WTC11 (cell line): Measurements from ENCODE around the gene CRELD1. TPM values are rescaled to one million over a fixed set of nuclear protein-coding genes. Genes with fewer than 3 reads are reported as not detected.
A peak's percentile ranks its signal among the peaks of the same experiment; 100 is the strongest.
"Not testable (repeated sequence)": the region's sequence is repeated elsewhere in the genome, so short reads cannot be mapped to it uniquely, and the experiment has no call there.

Experiments used
- ATAC-seq: fragments of 200-7000 bp; cut with Tn5 transposase; 2 replicates; pipeline ENCODE4 v1.10.0; 2021; ENCODE audit warnings: mild to moderate bottlenecking, moderate library complexity
- CTCF ChIA-PET: fragments of 300-600 bp; sonication (Branson Sonifier 250); formaldehyde crosslinking; loops from one replicate; lab custom pipeline; 2021; ENCODE audit warnings: antibody characterized with exemption; lab: Charles Lee
- POLR2A ChIA-PET: fragments of 350-600 bp; sonication (Branson Sonifier 250); formaldehyde crosslinking; loops from one replicate; lab custom pipeline; 2021; ENCODE audit warnings: antibody characterized with exemption; lab: Charles Lee
- DNase-seq: peaks from one replicate; pipeline ENCODE4 v3.0.0; 2021; ENCODE audit warnings: low spot score
- H3K27ac Mint-ChIP-seq: 2 replicates; pipeline ENCODE4 v1.8.0; 2021; ENCODE audit warnings: mixed read lengths
- H3K27me3 Mint-ChIP-seq: 2 replicates; pipeline ENCODE4 v1.8.0; 2021; ENCODE audit warnings: low read depth, mild to moderate bottlenecking, moderate library complexity, mixed read lengths
- H3K36me3 Mint-ChIP-seq: 2 replicates; pipeline ENCODE4 v1.8.0; 2021; ENCODE audit warnings: mixed read lengths
- H3K4me1 Mint-ChIP-seq: 2 replicates; pipeline ENCODE4 v1.8.0; 2022; ENCODE audit warnings: mixed read lengths
- H3K4me3 Mint-ChIP-seq: 2 replicates; pipeline ENCODE4 v1.8.0; 2021; ENCODE audit warnings: mild to moderate bottlenecking, moderate library complexity, mixed read lengths
- H3K9me3 Mint-ChIP-seq: 2 replicates; pipeline ENCODE4 v1.8.0; 2021; ENCODE audit warnings: mixed read lengths
- ATF1 ChIP-seq: sonication (generic); formaldehyde crosslinking; IDR thresholded peaks from 2 replicates; pipeline ENCODE4 v1.8.1; 2023; ENCODE audit warnings: mild to moderate bottlenecking, moderate library complexity, missing genetic modification reagents
- CREB1 ChIP-seq: sonication (generic); formaldehyde crosslinking; IDR thresholded peaks from 2 replicates; pipeline ENCODE4 v1.8.0; 2023; ENCODE audit warnings: mild to moderate bottlenecking, missing genetic modification reagents
- FOXJ3 ChIP-seq: sonication (generic); formaldehyde crosslinking; IDR thresholded peaks from 2 replicates; pipeline ENCODE4 v1.9.0; 2021; ENCODE audit warnings: missing genetic modification reagents, mild to moderate bottlenecking, borderline replicate concordance
- GTF2I ChIP-seq: fragments of 250-450 bp; sonication (Bioruptor Pico); conservative IDR thresholded peaks from 2 replicates; pipeline ENCODE4 v1.4.0; 2021; ENCODE audit warnings: mild to moderate bottlenecking
- RELA ChIP-seq: sonication (generic); formaldehyde crosslinking; IDR thresholded peaks from 2 replicates; pipeline ENCODE4 v1.8.1; 2022; ENCODE audit warnings: missing genetic modification reagents, mild to moderate bottlenecking, borderline replicate concordance
- SOX15 ChIP-seq: fragments of 250-450 bp; sonication (Bioruptor Pico); IDR thresholded peaks from 2 replicates; pipeline ENCODE4 v1.9.0; 2021; ENCODE audit warnings: mild to moderate bottlenecking
- TEAD4 ChIP-seq: sonication (generic); formaldehyde crosslinking; IDR thresholded peaks from 2 replicates; pipeline ENCODE4 v1.8.0; 2022; ENCODE audit warnings: mild to moderate bottlenecking, missing genetic modification reagents
- total RNA-seq: library from RNA; stranded (reverse); gene quantifications from 3 replicates; pipeline ENCODE4 v1.2.3, GENCODE V29; 2021
- TF ChIP-seq, protein P1 (sequence below): sonication (generic); formaldehyde crosslinking; IDR thresholded peaks from 2 replicates; pipeline ENCODE4 v1.8.0; 2022; ENCODE audit warnings: missing genetic modification reagents
- TF ChIP-seq, protein P2 (sequence below): fragments of 250-450 bp; sonication (Bioruptor Pico); conservative IDR thresholded peaks from 2 replicates; pipeline ENCODE4 v1.9.0; 2021; ENCODE audit warnings: mild to moderate bottlenecking
- TF ChIP-seq, protein P3 (sequence below): sonication (generic); formaldehyde crosslinking; IDR thresholded peaks from 2 replicates; pipeline ENCODE4 v1.8.1; 2023; ENCODE audit warnings: mild to moderate bottlenecking, moderate library complexity, missing genetic modification reagents
- TF ChIP-seq, protein P4 (sequence below): sonication (generic); formaldehyde crosslinking; IDR thresholded peaks from 2 replicates; pipeline ENCODE4 v1.8.1; 2023; ENCODE audit warnings: mild to moderate bottlenecking, missing genetic modification reagents, moderate library complexity
- TF ChIP-seq, protein P5 (sequence below): fragments of 250-450 bp; sonication (Bioruptor Pico); IDR thresholded peaks from 2 replicates; pipeline ENCODE4 v1.9.0; 2021; ENCODE audit warnings: mild to moderate bottlenecking
- TF ChIP-seq, protein P6 (sequence below): sonication (generic); formaldehyde crosslinking; IDR thresholded peaks from 2 replicates; pipeline ENCODE4 v1.8.1; 2022; ENCODE audit warnings: low read depth, mild to moderate bottlenecking, moderate library complexity, missing genetic modification reagents, borderline replicate concordance
- TF ChIP-seq, protein P7 (sequence below): sonication (generic); formaldehyde crosslinking; IDR thresholded peaks from 2 replicates; pipeline ENCODE4 v1.8.0; 2022; ENCODE audit warnings: mild to moderate bottlenecking, missing genetic modification reagents
- TF ChIP-seq, protein P8 (sequence below): sonication (generic); formaldehyde crosslinking; IDR thresholded peaks from 2 replicates; pipeline ENCODE4 v1.8.1; 2022; ENCODE audit warnings: mild to moderate bottlenecking, moderate library complexity, missing genetic modification reagents

CRELD1 gene
- total RNA-seq, 1 experiment from 2014 or later, result 18.8 TPM

DNA sequence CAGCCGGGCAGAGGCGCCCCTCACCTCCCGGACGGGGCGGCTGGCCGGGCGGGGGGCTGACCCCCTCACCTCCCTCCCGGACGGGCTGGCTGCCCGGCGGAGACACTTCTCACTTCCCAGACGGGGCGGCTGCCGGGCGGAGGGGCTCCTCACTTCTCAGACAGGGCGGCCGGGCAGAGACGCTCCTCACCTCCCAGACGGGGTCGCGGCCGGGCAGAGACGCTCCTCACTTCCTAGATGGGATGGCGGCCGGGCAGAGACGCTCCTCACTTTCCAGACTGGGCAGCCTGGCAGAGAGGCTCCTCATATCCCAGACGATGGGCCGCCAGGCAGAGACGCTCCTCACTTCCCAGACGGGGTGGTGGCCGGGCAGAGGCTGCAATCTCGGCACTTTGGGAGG, 6.3 kb downstream of the CRELD1 start:
- ATAC-seq, H3K4me1 Mint-ChIP-seq, H3K27me3 Mint-ChIP-seq, H3K9me3 Mint-ChIP-seq, CTCF ChIA-PET, POLR2A ChIA-PET, H3K27ac Mint-ChIP-seq, DNase-seq, H3K4me3 Mint-ChIP-seq: not testable (repeated sequence)
- H3K36me3 Mint-ChIP-seq, result peaks cover 34% of the 10 kb centered on the region

DNA sequence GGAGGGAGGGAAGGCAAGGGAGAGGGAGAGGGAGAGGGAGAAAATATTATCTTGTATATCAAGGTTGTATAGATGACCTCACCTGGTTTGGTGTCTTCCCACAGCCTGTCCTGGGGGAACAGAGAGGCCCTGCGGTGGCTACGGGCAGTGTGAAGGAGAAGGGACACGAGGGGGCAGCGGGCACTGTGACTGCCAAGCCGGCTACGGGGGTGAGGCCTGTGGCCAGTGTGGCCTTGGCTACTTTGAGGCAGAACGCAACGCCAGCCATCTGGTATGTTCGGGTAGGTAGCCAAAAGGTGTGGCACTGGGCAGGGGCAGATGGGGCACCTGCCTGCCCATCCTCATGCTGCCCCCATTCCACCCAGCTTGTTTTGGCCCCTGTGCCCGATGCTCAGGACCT, 7.1 kb downstream of the CRELD1 start:
- Mint-ChIP-seq H3K27ac (no peak overlapping the region), H3K4me3 (no peak overlapping the region), H3K9me3 (peaks cover 3% of the 10 kb centered on the region; the same call in 1 of the 2 replicates), H3K4me1 (peaks cover 2% of the 10 kb centered on the region; the same call in 1 of the 2 replicates), H3K36me3 (peaks cover 29% of the 10 kb centered on the region), H3K27me3 (no peaks in the 10 kb centered on the region)
- POLR2A ChIA-PET, result no interaction called here
- ATAC-seq, result no peak
- DNase-seq, result no peak
- CTCF ChIA-PET, result interaction anchor here (0.5 kb wide), 1 partner anchor 113 kb away, joined by 4 read pairs; no protein-coding TSS in a partner anchor
- TF ChIP-seq ATF1 (CRISPR knock-in tag), result no peak
- no peak for TF ChIP-seq SOX15 (CRISPR knock-in tag)
- no peak for TF ChIP-seq FOXJ3 (CRISPR knock-in tag)
- TF ChIP-seq, protein P1, sequence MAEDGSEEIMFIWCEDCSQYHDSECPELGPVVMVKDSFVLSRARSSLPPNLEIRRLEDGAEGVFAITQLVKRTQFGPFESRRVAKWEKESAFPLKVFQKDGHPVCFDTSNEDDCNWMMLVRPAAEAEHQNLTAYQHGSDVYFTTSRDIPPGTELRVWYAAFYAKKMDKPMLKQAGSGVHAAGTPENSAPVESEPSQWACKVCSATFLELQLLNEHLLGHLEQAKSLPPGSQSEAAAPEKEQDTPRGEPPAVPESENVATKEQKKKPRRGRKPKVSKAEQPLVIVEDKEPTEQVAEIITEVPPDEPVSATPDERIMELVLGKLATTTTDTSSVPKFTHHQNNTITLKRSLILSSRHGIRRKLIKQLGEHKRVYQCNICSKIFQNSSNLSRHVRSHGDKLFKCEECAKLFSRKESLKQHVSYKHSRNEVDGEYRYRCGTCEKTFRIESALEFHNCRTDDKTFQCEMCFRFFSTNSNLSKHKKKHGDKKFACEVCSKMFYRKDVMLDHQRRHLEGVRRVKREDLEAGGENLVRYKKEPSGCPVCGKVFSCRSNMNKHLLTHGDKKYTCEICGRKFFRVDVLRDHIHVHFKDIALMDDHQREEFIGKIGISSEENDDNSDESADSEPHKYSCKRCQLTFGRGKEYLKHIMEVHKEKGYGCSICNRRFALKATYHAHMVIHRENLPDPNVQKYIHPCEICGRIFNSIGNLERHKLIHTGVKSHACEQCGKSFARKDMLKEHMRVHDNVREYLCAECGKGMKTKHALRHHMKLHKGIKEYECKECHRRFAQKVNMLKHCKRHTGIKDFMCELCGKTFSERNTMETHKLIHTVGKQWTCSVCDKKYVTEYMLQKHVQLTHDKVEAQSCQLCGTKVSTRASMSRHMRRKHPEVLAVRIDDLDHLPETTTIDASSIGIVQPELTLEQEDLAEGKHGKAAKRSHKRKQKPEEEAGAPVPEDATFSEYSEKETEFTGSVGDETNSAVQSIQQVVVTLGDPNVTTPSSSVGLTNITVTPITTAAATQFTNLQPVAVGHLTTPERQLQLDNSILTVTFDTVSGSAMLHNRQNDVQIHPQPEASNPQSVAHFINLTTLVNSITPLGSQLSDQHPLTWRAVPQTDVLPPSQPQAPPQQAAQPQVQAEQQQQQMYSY (CRISPR knock-in tag), result 0 out of 2 replicates have a peak, but pooled peaks have one; percentile 11

DNA sequence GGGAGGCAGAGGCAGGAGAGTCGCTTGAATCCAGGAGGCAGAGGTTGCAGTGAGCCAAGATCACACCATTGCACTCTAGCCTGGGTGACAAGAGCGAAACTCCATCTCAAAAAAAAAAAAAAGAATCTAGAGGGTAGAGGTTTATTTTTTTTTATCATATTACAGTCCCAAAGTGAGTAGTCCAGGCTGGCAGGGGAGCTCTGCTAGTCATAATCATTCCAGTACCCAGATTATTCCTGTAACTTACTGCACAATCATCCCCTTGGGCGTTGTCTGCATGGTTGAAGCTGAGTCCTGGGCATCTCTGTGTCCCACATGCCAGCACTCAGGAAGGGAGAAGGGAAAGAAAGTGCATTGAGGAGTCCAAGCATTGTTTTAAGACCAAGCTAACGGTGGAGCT, 8.5 kb downstream of the CRELD1 start:
- H3K4me3 Mint-ChIP-seq, result no peak overlapping the region
- H3K9me3 Mint-ChIP-seq, result peaks cover 3% of the 10 kb centered on the region; the same call in 1 of the 2 replicates
- H3K27me3 Mint-ChIP-seq, result no peaks in the 10 kb centered on the region; the same call in 1 of the 2 replicates
- DNase-seq, result no peak
- no peak for ATAC-seq
- ChIA-PET POLR2A (interaction anchor here (1.2 kb wide), 1 partner anchor 9 kb away, joined by 4 read pairs; the partner anchor contains the start of gene CRELD1), CTCF (interaction anchor here (3.8 kb wide), 1 partner anchor 10 kb away, joined by 23 read pairs; the partner anchor contains the start of gene CRELD1)
- H3K4me1 Mint-ChIP-seq, result peaks cover 2% of the 10 kb centered on the region; the same call in 1 of the 2 replicates
- TF ChIP-seq TEAD4 (CRISPR knock-in tag) (no peak), GTF2I (CRISPR knock-in tag) (no peak), RELA (CRISPR knock-in tag) (no peak), CREB1 (CRISPR knock-in tag) (no peak)
- TF ChIP-seq, protein P2, sequence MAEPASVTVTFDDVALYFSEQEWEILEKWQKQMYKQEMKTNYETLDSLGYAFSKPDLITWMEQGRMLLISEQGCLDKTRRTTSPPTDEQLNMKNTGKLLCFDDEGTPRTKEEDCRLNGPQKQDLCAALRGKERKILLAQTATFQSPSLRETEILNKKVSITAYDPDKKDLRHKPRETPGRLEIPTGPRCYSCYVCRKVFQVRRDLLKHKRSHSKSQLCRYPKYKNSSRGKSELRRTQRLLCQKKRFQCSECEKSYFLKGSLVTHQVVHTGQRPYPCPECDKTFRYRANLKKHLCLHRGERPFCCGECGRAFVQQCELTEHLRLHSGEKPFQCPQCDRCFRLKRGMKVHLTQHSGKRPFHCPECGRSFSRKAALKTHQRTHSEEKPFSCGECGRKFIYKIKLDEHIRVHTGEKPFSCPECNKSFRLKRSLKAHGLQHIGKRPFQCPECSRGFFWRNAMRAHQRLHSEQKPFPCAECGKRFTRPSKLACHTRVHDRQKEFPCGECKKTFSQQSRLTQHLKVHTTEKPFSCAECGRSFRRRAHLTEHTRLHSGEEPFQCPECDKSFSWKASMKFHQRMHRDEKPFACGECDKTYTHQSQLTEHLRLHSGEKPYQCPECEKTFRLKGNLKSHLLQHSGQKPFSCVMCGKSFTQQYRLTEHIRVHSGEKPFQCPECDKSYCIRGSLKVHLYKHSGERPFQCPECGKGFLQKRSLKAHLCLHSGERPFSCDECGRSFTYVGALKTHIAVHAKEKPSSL (CRISPR knock-in tag), result no peak
- TF ChIP-seq, protein P3, sequence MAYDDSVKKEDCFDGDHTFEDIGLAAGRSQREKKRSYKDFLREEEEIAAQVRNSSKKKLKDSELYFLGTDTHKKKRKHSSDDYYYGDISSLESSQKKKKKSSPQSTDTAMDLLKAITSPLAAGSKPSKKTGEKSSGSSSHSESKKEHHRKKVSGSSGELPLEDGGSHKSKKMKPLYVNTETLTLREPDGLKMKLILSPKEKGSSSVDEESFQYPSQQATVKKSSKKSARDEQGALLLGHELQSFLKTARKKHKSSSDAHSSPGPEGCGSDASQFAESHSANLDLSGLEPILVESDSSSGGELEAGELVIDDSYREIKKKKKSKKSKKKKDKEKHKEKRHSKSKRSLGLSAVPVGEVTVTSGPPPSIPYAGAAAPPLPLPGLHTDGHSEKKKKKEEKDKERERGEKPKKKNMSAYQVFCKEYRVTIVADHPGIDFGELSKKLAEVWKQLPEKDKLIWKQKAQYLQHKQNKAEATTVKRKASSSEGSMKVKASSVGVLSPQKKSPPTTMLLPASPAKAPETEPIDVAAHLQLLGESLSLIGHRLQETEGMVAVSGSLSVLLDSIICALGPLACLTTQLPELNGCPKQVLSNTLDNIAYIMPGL, result no peak
- TF ChIP-seq, protein P4, sequence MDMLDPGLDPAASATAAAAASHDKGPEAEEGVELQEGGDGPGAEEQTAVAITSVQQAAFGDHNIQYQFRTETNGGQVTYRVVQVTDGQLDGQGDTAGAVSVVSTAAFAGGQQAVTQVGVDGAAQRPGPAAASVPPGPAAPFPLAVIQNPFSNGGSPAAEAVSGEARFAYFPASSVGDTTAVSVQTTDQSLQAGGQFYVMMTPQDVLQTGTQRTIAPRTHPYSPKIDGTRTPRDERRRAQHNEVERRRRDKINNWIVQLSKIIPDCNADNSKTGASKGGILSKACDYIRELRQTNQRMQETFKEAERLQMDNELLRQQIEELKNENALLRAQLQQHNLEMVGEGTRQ (CRISPR knock-in tag), result no peak
- TF ChIP-seq, protein P5, sequence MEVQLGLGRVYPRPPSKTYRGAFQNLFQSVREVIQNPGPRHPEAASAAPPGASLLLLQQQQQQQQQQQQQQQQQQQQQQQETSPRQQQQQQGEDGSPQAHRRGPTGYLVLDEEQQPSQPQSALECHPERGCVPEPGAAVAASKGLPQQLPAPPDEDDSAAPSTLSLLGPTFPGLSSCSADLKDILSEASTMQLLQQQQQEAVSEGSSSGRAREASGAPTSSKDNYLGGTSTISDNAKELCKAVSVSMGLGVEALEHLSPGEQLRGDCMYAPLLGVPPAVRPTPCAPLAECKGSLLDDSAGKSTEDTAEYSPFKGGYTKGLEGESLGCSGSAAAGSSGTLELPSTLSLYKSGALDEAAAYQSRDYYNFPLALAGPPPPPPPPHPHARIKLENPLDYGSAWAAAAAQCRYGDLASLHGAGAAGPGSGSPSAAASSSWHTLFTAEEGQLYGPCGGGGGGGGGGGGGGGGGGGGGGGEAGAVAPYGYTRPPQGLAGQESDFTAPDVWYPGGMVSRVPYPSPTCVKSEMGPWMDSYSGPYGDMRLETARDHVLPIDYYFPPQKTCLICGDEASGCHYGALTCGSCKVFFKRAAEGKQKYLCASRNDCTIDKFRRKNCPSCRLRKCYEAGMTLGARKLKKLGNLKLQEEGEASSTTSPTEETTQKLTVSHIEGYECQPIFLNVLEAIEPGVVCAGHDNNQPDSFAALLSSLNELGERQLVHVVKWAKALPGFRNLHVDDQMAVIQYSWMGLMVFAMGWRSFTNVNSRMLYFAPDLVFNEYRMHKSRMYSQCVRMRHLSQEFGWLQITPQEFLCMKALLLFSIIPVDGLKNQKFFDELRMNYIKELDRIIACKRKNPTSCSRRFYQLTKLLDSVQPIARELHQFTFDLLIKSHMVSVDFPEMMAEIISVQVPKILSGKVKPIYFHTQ (CRISPR knock-in tag), result no peak
- TF ChIP-seq, protein P6, sequence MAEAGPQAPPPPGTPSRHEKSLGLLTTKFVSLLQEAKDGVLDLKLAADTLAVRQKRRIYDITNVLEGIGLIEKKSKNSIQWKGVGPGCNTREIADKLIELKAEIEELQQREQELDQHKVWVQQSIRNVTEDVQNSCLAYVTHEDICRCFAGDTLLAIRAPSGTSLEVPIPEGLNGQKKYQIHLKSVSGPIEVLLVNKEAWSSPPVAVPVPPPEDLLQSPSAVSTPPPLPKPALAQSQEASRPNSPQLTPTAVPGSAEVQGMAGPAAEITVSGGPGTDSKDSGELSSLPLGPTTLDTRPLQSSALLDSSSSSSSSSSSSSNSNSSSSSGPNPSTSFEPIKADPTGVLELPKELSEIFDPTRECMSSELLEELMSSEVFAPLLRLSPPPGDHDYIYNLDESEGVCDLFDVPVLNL (CRISPR knock-in tag), result no peak
- TF ChIP-seq, protein P7, sequence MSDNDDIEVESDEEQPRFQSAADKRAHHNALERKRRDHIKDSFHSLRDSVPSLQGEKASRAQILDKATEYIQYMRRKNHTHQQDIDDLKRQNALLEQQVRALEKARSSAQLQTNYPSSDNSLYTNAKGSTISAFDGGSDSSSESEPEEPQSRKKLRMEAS (CRISPR knock-in tag), result no peak
- TF ChIP-seq, protein P8, sequence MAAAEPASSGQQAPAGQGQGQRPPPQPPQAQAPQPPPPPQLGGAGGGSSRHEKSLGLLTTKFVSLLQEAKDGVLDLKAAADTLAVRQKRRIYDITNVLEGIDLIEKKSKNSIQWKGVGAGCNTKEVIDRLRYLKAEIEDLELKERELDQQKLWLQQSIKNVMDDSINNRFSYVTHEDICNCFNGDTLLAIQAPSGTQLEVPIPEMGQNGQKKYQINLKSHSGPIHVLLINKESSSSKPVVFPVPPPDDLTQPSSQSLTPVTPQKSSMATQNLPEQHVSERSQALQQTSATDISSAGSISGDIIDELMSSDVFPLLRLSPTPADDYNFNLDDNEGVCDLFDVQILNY (CRISPR knock-in tag), result no peak
- H3K36me3 Mint-ChIP-seq, result peaks cover 21% of the 10 kb centered on the region
- H3K27ac Mint-ChIP-seq, result no peak overlapping the region
